Activated T-helper 1 cell treated with anti-CD3 and anti-CD28 coated beads, Interleukin-2, amount 50 U/mL, for 16 hours (primary cell): ENCODE results near the gene KLHL21.

Source experiments
- DNase-seq, 2 donors: peaks; one replicate each; pipeline ENCODE4 v3.0.0-alpha.2; 2020; ENCODE audit warnings: low read depth in 1 of 2, low spot score in 1 of 2

Gene KLHL21

GRCh38 chr1:6624710-6625583 lies 22.3 kb upstream of the KLHL21 start, which contains the start of gene THAP3:
TSS of gene THAP3 (plus strand) at chr1:6624868. CDS start at chr1:6625219, 351 bp downstream.
- DNase-seq = peak; percentile 82 to 89

GRCh38 chr1:6623269-6623965 lies 20.7 kb upstream of the KLHL21 start:
- no peak for DNase-seq

- DNase-seq = no peak
Measured at GRCh38 chr1:6622396-6623152, 19.9 kb upstream of the KLHL21 start.

- DNase-seq = no peak
Measured at GRCh38 chr1:6621429-6622391, 19.0 kb upstream of the KLHL21 start.

GRCh38 chr1:6619045-6619444 lies 16.4 kb upstream of the KLHL21 start:
- no peak for DNase-seq

GRCh38 chr1:6614929-6615785 lies 12.5 kb upstream of the KLHL21 start:
- DNase-seq = no peak

GRCh38 chr1:6614019-6614928 lies 11.6 kb upstream of the KLHL21 start:
- peak in 1 of 2 donors; percentile 56 for DNase-seq

GRCh38 chr1:6613361-6614018 lies 10.8 kb upstream of the KLHL21 start, which contains the start of gene PHF13:
TSS of gene PHF13 (plus strand) at chr1:6613731. CDS start at chr1:6614067, 336 bp downstream.
- peak; percentile 99 to 100 for DNase-seq

GRCh38 chr1:6612641-6613360 lies 10.1 kb upstream of the KLHL21 start:
- DNase-seq = no peak

- DNase-seq = no peak
Measured at GRCh38 chr1:6603915-6604558, 1.4 kb upstream of the KLHL21 start.

- no peak for DNase-seq
Measured at GRCh38 chr1:6603238-6603914, 707 bp upstream of the KLHL21 start.

- no peak for DNase-seq
Measured at GRCh38 chr1:6601923-6602668, 573 bp downstream of the KLHL21 start.

- DNase-seq = peak; percentile 53 to 74
Measured at GRCh38 chr1:6601049-6601922, 1.4 kb downstream of the KLHL21 start.

- DNase-seq = no peak
Measured at GRCh38 chr1:6600410-6601048, 2.1 kb downstream of the KLHL21 start.
